T-helper 1 cell (primary cell): ENCODE data around the gene FOXK2.

Experiments
- DNase-seq, 5 donors: peaks; one replicate each; pipeline ENCODE4 v3.0.0-alpha.2; 2012 to 2020
- total RNA-seq, 4 donors: gene quantifications; one replicate each; lab custom pipeline; 2026; lab: John Stamatoyannopoulos, UW

FOXK2 gene
- total RNA-seq, result 35.9 to 44.5 (median 41.5) reads per million in 4 donors

- peak; percentile 85 to 96 (median 88) for DNase-seq
Measured at GRCh38 chr17:82518826-82519810, at the start of gene FOXK2. Gene FOXK2, plus strand, starts transcription at chr17:82519732. Its CDS starts 157 bp downstream, at chr17:82519889.

GRCh38 chr17:82470065-82470464 lies 49.5 kb upstream of the FOXK2 start:
- DNase-seq, result no peak

- no peak for DNase-seq
Measured at GRCh38 chr17:82474223-82475010, 45.1 kb upstream of the FOXK2 start.

- no peak for DNase-seq
Measured at GRCh38 chr17:82475458-82475857, 44.1 kb upstream of the FOXK2 start.

GRCh38 chr17:82477934-82478333 lies 41.6 kb upstream of the FOXK2 start:
- no peak for DNase-seq

GRCh38 chr17:82479602-82480001 lies 39.9 kb upstream of the FOXK2 start:
- DNase-seq, result no peak

GRCh38 chr17:82480318-82480717 lies 39.2 kb upstream of the FOXK2 start:
- no peak for DNase-seq

- DNase-seq, result no peak
Measured at GRCh38 chr17:82483204-82483660, 36.3 kb upstream of the FOXK2 start.

GRCh38 chr17:82483836-82484235 lies 35.7 kb upstream of the FOXK2 start:
- DNase-seq, result no peak

GRCh38 chr17:82486231-82487094 lies 33.1 kb upstream of the FOXK2 start:
- DNase-seq, result peak in 1 of 5 donors; percentile 58

GRCh38 chr17:82487910-82488309 lies 31.6 kb upstream of the FOXK2 start:
- no peak for DNase-seq

GRCh38 chr17:82489117-82489516 lies 30.4 kb upstream of the FOXK2 start:
- no peak for DNase-seq

- DNase-seq, result no peak
Measured at GRCh38 chr17:82489851-82490511, 29.6 kb upstream of the FOXK2 start.

- no peak for DNase-seq
Measured at GRCh38 chr17:82490512-82491195, 28.9 kb upstream of the FOXK2 start.

- DNase-seq, result no peak
Measured at GRCh38 chr17:82491196-82491530, 28.4 kb upstream of the FOXK2 start.

- DNase-seq, result no peak
Measured at GRCh38 chr17:82491533-82491932, 28.0 kb upstream of the FOXK2 start.

GRCh38 chr17:82492643-82493225 lies 26.8 kb upstream of the FOXK2 start:
- DNase-seq, result no peak

GRCh38 chr17:82493226-82493781 lies 26.2 kb upstream of the FOXK2 start:
- DNase-seq, result no peak

GRCh38 chr17:82494236-82495055 lies 25.1 kb upstream of the FOXK2 start:
- DNase-seq, result peak; percentile 66 to 90 (median 78)
